HG03095 (cell line): ENCODE measurements around the gene TMEM259.
A peak's percentile ranks its signal among the peaks of the same experiment; 100 is the strongest.
"Not testable (repeated sequence)": the region's sequence is repeated elsewhere in the genome, so short reads cannot be mapped to it uniquely, and the experiment has no call there.

Experiments used
- ATAC-seq: cut with Tn5 transposase; IDR thresholded peaks from one replicate; pipeline ENCODE4 v1.9.1; 2021; ENCODE audit warnings: moderate library complexity; ENCODE audit not compliant: unreplicated experiment

The TMEM259 gene

GRCh38 chr19:1040476-1041271 is 19.8 kb upstream of the TMEM259 start:
- no peak for ATAC-seq

GRCh38 chr19:1039646-1040475 is 18.9 kb upstream of the TMEM259 start, which contains the start of gene ABCA7:
ABCA7 (plus strand) TSS chr19:1040107; CDS start chr19:1041362, 1,255 bp downstream.
- peak; percentile 67 for ATAC-seq

- no peak for ATAC-seq
Measured at GRCh38 chr19:1038978-1039645, 18.2 kb upstream of the TMEM259 start.

GRCh38 chr19:1037621-1038064 is 16.7 kb upstream of the TMEM259 start:
- no peak for ATAC-seq

- no peak for ATAC-seq
Measured at GRCh38 chr19:1035998-1036621, 15.2 kb upstream of the TMEM259 start.

- ATAC-seq = no peak
Measured at GRCh38 chr19:1032264-1032867, 11.4 kb upstream of the TMEM259 start.

GRCh38 chr19:1028062-1028926 is 7.4 kb upstream of the TMEM259 start:
- no peak for ATAC-seq

- no peak for ATAC-seq
Measured at GRCh38 chr19:1027650-1028061, 6.7 kb upstream of the TMEM259 start.

- no peak for ATAC-seq
Measured at GRCh38 chr19:1026783-1027649, 6.1 kb upstream of the TMEM259 start.

- no peak for ATAC-seq
Measured at GRCh38 chr19:1025960-1026782, 5.2 kb upstream of the TMEM259 start, which contains the start of gene CNN2. CNN2 (plus strand) TSS chr19:1026608; CDS start chr19:1026662, 54 bp downstream.

- not testable (repeated sequence) for ATAC-seq
Measured at GRCh38 chr19:1025080-1025479, 4.2 kb upstream of the TMEM259 start.

- ATAC-seq = not testable (repeated sequence)
Measured at GRCh38 chr19:1023883-1024188, 2.9 kb upstream of the TMEM259 start.

- ATAC-seq = no peak
Measured at GRCh38 chr19:1019980-1020867, 699 bp downstream of the TMEM259 start.

- no peak for ATAC-seq
Measured at GRCh38 chr19:1019616-1019961, 1.3 kb downstream of the TMEM259 start.

- no peak for ATAC-seq
Measured at GRCh38 chr19:1018932-1019615, 1.8 kb downstream of the TMEM259 start.

GRCh38 chr19:1018393-1018792 is 2.5 kb downstream of the TMEM259 start:
- no peak for ATAC-seq
